ENCODE results near the gene HTRA1. TPM values are rescaled to one million over a fixed set of nuclear protein-coding genes. Genes with fewer than 3 reads are reported as not detected.
A peak's percentile ranks its signal among the peaks of the same experiment; 100 is the strongest.

Gene HTRA1
- total RNA-seq, 1 experiment from 2014 or later: 0.17 TPM

DNA sequence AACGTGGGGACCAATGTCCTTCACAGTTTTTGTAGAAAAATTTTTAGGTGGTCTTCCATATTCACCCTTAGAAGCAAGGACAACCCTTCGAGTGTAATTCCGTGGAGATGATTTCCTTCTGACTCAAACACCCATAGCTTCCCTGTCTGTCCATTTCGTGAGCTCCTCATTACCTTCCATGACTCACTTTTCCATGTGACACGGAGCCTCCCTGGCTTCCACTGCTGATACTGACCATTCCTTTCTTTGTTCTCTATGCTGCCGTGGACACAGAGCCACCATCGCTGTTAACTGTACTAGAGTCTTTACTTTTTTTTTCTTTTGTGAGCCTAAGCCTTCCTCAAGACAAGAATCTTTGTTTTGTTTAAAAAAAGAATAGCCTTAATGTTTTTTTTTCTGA, 19.4 kb upstream of the HTRA1 start:
- H3K36me3 ChIP-seq (ENCODE audit: insufficient read depth, low read length, poor library complexity, severe bottlenecking): no peaks in the 10 kb centered on the region
- H3K4me1 ChIP-seq (ENCODE audit: insufficient read depth, low read length, poor library complexity, severe bottlenecking): no peaks in the 10 kb centered on the region
- H3K4me3 ChIP-seq (ENCODE audit: low read depth, low read length, poor library complexity, severe bottlenecking): no peak overlapping the region
- no peak for TF ChIP-seq EZH2 (IDR thresholded peaks at IDR 0.05; ENCODE audit: borderline replicate concordance, low read depth, low read length, poor library complexity, severe bottlenecking)
- TF ChIP-seq, protein P1, sequence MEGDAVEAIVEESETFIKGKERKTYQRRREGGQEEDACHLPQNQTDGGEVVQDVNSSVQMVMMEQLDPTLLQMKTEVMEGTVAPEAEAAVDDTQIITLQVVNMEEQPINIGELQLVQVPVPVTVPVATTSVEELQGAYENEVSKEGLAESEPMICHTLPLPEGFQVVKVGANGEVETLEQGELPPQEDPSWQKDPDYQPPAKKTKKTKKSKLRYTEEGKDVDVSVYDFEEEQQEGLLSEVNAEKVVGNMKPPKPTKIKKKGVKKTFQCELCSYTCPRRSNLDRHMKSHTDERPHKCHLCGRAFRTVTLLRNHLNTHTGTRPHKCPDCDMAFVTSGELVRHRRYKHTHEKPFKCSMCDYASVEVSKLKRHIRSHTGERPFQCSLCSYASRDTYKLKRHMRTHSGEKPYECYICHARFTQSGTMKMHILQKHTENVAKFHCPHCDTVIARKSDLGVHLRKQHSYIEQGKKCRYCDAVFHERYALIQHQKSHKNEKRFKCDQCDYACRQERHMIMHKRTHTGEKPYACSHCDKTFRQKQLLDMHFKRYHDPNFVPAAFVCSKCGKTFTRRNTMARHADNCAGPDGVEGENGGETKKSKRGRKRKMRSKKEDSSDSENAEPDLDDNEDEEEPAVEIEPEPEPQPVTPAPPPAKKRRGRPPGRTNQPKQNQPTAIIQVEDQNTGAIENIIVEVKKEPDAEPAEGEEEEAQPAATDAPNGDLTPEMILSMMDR (conservative IDR thresholded peaks at IDR 0.05; ENCODE audit: low read depth, low read length): no peak
- ChIA-PET POLR2A (ENCODE audit: low non-redundant PET) (no interaction called here), CTCF (no interaction called here)
- no peak for DNase-seq (ENCODE audit: low spot score)
- no TSS peak for BruUV-seq (replicated peaks)
- intact Hi-C loops (cut with micrococcal nuclease; ENCODE audit: unreplicated experiment): no loop called here
- H3K27ac ChIP-seq (ENCODE audit: low read depth, low read length, poor library complexity, severe bottlenecking): no peak overlapping the region
- H3K9me3 ChIP-seq (ENCODE audit: low read depth, low read length, poor library complexity, severe bottlenecking): no peaks in the 10 kb centered on the region
- H3K27me3 ChIP-seq (replicated peaks; ENCODE audit: insufficient read depth, low read depth, low read length, poor library complexity): no peaks in the 10 kb centered on the region

DNA sequence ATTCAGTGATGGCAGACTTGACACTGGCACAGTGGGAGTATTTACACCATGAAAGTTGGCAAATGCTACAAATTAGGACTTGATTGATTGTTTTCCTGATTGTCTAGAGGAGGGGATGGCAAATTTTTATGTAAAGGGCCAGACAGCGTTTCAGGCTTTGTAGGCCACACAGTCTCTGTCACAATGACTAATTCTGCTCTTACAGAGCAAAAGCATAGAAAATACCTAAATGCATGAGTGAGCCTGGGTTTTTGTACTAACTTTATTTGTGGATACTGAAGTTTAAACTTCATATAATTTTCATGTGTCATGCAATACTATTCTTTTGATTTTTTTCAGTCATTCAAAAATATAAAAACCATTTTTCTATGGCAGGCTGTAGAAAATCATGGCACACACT, 15.9 kb upstream of the HTRA1 start:
- CTCF ChIA-PET: no interaction called here
- intact Hi-C loops (cut with micrococcal nuclease; ENCODE audit: unreplicated experiment): no loop called here
- Histone ChIP-seq H3K27ac (ENCODE audit: low read depth, low read length, poor library complexity, severe bottlenecking) (no peak overlapping the region), H3K4me3 (ENCODE audit: low read depth, low read length, poor library complexity, severe bottlenecking) (no peak overlapping the region), H3K27me3 (replicated peaks; ENCODE audit: insufficient read depth, low read depth, low read length, poor library complexity) (no peaks in the 10 kb centered on the region), H3K9me3 (ENCODE audit: low read depth, low read length, poor library complexity, severe bottlenecking) (no peaks in the 10 kb centered on the region), H3K36me3 (ENCODE audit: insufficient read depth, low read length, poor library complexity, severe bottlenecking) (no peaks in the 10 kb centered on the region), H3K4me1 (ENCODE audit: insufficient read depth, low read length, poor library complexity, severe bottlenecking) (peaks cover 4% of the 10 kb centered on the region)
- no peak for DNase-seq (ENCODE audit: low spot score)
- BruUV-seq (replicated peaks): no TSS peak
- TF ChIP-seq EZH2 (IDR thresholded peaks at IDR 0.05; ENCODE audit: borderline replicate concordance, low read depth, low read length, poor library complexity, severe bottlenecking): no peak
- TF ChIP-seq, protein P1 (conservative IDR thresholded peaks at IDR 0.05; ENCODE audit: low read depth, low read length): no peak
- POLR2A ChIA-PET (ENCODE audit: low non-redundant PET): interaction anchor here (0.7 kb wide), 1 partner anchor 12 kb away, joined by 3 read pairs; no protein-coding TSS in a partner anchor

DNA sequence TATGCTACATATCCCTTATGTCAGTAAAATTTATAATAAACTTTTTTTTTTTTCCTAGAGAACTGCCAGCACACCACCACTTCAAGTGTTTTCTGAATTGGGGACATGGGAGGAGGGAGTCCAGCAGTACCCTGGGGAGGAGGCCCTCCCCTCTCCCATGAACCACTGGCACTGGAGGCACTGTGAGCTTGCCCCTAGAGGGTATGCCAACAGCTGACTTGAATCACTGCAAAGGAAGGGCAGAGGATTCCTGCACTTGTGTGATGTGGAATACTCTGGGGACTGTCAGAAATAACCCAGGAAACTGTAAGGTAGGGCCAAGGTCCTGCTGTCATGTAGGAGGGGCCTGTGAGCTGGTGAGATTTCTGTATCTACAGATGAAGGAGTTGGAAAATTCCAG, 15.4 kb upstream of the HTRA1 start:
- Histone ChIP-seq H3K4me3 (ENCODE audit: low read depth, low read length, poor library complexity, severe bottlenecking) (no peak overlapping the region), H3K9me3 (ENCODE audit: low read depth, low read length, poor library complexity, severe bottlenecking) (no peaks in the 10 kb centered on the region), H3K4me1 (ENCODE audit: insufficient read depth, low read length, poor library complexity, severe bottlenecking) (peaks cover 4% of the 10 kb centered on the region), H3K27me3 (replicated peaks; ENCODE audit: insufficient read depth, low read depth, low read length, poor library complexity) (no peaks in the 10 kb centered on the region), H3K36me3 (ENCODE audit: insufficient read depth, low read length, poor library complexity, severe bottlenecking) (no peaks in the 10 kb centered on the region), H3K27ac (ENCODE audit: low read depth, low read length, poor library complexity, severe bottlenecking) (no peak overlapping the region)
- no TSS peak for BruUV-seq (replicated peaks)
- ChIA-PET CTCF (no interaction called here), POLR2A (ENCODE audit: low non-redundant PET) (no interaction called here)
- DNase-seq (ENCODE audit: low spot score): no peak
- no peak for TF ChIP-seq EZH2 (IDR thresholded peaks at IDR 0.05; ENCODE audit: borderline replicate concordance, low read depth, low read length, poor library complexity, severe bottlenecking)
- intact Hi-C loops (cut with micrococcal nuclease; ENCODE audit: unreplicated experiment): no loop called here

DNA sequence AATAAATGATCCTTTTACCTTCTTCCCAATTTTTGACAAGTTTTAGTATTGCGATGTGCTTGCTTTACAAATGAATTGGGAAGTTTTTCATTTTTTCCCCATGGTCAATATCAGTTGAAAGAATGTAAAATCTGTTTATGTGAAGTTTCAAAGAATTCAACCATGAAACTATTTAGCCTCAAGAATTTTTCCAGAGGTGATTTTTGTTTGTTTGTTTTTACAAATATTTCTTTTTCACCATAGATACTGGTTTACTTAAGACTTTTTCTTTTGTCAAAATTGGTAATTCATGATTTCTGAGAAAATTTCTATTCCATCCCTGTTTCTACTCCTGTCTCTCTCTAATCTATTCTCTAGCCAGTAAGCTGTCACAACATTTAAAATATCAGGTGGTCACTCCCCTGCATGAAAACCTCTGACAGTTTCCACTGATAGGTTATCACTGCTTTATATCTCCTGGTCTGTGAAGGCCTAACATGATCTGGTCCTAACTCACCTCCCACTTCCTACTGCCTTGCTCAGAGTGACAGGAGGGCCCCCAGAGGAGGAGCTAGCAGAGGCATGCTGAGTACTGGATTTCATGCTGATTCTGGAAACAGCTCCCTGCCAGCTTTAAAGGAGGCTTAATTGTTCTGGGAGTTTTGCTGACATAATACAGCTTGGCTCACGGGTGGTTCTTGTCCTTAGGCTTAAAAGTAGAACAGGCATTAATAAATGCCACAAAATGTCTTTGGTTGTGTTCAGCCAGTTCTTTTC, 14.5 kb upstream of the HTRA1 start:
- intact Hi-C loops (cut with micrococcal nuclease; ENCODE audit: unreplicated experiment): no loop called here

More for the DNA sequence above, 14.5 kb upstream of the HTRA1 start:
- CTCF ChIA-PET: no interaction called here
- no TSS peak for BruUV-seq (replicated peaks)
- H3K27ac ChIP-seq (ENCODE audit: low read depth, low read length, poor library complexity, severe bottlenecking): no peak overlapping the region
- POLR2A ChIA-PET (ENCODE audit: low non-redundant PET): no interaction called here
- peak; percentile 81 for DNase-seq (ENCODE audit: low spot score)
- no peaks in the 10 kb centered on the region for H3K9me3 ChIP-seq (ENCODE audit: low read depth, low read length, poor library complexity, severe bottlenecking)
- no peak overlapping the region for H3K4me3 ChIP-seq (ENCODE audit: low read depth, low read length, poor library complexity, severe bottlenecking)
- TF ChIP-seq, protein P1 (conservative IDR thresholded peaks at IDR 0.05; ENCODE audit: low read depth, low read length): no peak
- no peak for TF ChIP-seq EZH2 (IDR thresholded peaks at IDR 0.05; ENCODE audit: borderline replicate concordance, low read depth, low read length, poor library complexity, severe bottlenecking)
- no peaks in the 10 kb centered on the region for H3K27me3 ChIP-seq (replicated peaks; ENCODE audit: insufficient read depth, low read depth, low read length, poor library complexity)
- H3K4me1 ChIP-seq (ENCODE audit: insufficient read depth, low read length, poor library complexity, severe bottlenecking): peaks cover 4% of the 10 kb centered on the region
- no peaks in the 10 kb centered on the region for H3K36me3 ChIP-seq (ENCODE audit: insufficient read depth, low read length, poor library complexity, severe bottlenecking)
